Mammary epithelial cell (primary cell): ENCODE measurements around the gene KIAA1671.

Experiments
- CTCF ChIP-seq, 2 donors: IDR thresholded peaks in 1 of 2; conservative IDR thresholded peaks in 1 of 2; 2 replicates each; pipeline ENCODE4 v1.5.1; 2011 to 2012; ENCODE audit warnings: inconsistent platforms in 2 of 2, low read length in 2 of 2, mild to moderate bottlenecking in 2 of 2, control low read depth in 1 of 2, low read depth in 1 of 2; ENCODE audit not compliant: insufficient read depth in 1 of 2; ENCODE audit errors: extremely low read depth in 1 of 2
- EZH2 ChIP-seq: IDR thresholded peaks from 2 replicates; pipeline ENCODE4 v1.6.1; 2012; ENCODE audit warnings: low read length, inconsistent platforms, borderline replicate concordance

- TF ChIP-seq CTCF (conservative IDR thresholded peaks at IDR 0.05 in 1 of 2, IDR thresholded peaks at IDR 0.05 in 1 of 2; ENCODE audit: extremely low read depth in 1 of 2, insufficient read depth in 1 of 2, low read depth in 1 of 2, low read length in 2 of 2): no peak
- TF ChIP-seq EZH2: no peak
These were observed 181.9 kb downstream of the KIAA1671 start for GRCh38 chr22:25134451-25134850.
